ENCODE data around the gene COL4A2.

The COL4A2 gene

DNA sequence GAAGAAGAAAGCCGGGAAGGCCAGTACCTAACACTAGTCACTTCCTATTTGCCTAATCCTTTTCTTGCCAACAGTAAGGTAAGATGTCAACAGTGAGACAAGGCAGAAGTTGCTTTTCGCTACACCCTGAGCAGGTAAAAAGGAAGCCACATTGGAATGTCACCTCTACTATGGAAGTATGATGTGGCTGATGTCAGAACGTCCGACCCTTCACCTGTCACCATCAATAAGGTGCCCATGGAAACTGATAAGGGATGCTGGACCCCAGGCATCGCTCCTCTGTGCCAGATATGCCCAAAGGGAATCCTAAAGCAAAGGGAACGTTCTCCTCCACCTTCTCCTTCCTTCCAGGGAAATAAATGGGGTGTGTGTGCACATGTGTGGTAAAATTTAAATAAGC lies 34.4 kb upstream of the COL4A2 start:
- DNase-seq, result no peak

DNA sequence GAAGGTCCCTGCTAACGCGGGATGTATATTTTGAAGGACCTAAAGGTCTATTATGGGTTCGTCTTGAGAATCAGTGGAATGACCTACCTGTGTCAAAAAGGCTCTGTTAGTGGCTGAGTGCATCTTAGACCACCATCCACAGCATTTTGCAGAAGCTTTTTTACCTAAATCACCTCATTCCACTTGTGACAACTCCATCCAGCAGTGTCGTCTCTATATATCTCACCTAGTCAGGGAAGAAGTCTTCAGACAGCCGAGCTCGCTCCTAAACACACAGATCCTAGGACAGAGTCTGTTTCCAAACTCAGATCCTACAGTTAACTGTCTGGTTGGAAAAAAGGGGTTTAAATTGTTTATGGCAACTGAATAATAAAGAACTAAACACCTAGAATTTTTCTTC lies 33.8 kb upstream of the COL4A2 start:
- DNase-seq, result no peak

DNA sequence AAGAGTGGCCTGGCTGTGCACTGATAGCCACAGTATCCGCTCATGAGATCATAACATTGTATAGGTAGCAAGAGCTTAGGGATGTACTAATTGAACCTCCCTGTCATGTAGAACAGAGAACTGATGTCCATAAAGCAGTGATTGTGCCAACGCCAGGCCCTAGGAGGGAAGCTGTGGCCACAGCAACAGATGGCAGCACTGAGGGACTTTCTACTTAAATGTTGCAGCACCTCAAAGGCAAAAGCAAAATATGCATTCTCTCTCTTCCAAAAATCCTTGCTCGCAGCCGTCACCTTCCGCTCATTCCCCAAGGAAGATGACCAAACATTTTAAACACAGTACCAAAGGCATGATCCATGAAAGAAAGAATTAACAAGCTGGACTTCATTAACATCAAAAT lies 32.4 kb upstream of the COL4A2 start:
- DNase-seq, result no peak

DNA sequence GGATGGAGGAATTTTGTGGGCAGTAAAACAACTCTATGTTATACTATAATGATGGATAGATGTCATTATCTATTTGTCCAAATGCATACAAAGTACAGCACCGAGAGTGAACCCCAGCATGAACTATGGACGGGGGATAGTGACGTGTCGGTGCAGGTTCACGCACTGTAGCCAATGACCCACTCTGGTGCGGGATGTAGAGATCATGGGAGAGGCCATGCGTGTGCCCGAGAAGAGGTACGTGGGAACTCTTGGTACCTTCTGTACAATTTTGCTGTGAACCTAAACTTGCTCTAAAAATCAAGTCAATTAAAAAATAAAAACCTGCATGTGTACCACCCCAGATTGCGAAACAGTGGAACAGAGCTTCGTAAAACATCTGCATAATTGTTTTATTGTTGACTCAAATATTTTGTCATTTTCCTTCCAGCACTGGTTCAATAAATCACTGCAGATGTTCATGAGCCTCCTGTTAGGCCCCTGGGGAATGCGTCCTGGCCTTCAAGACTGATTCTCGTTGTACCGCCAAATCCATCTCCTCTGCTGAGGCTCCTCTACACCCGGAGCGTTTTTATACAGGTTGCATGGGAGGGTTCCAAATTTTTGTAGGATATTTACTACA lies 31.0 kb upstream of the COL4A2 start:
- DNase-seq, result no peak

DNA sequence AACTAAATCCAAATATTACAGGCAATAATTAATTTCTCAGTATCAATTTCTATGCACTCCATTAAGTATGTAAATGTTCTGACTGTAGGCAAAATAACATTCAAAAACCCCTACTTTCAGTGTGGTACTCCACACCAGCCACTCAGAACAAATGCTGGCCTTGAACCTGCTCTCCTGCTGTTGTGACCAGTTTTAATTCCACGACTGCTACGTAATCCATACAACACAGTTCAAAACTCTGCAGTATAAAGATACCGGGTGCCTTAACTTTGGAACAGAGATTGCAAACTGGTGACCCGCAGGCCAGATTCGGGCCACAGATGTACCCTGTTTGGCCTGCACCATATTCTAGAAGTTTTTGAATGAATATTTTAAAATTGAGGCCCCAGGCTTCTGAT lies 30.5 kb upstream of the COL4A2 start:
- DNase-seq, result no peak

DNA sequence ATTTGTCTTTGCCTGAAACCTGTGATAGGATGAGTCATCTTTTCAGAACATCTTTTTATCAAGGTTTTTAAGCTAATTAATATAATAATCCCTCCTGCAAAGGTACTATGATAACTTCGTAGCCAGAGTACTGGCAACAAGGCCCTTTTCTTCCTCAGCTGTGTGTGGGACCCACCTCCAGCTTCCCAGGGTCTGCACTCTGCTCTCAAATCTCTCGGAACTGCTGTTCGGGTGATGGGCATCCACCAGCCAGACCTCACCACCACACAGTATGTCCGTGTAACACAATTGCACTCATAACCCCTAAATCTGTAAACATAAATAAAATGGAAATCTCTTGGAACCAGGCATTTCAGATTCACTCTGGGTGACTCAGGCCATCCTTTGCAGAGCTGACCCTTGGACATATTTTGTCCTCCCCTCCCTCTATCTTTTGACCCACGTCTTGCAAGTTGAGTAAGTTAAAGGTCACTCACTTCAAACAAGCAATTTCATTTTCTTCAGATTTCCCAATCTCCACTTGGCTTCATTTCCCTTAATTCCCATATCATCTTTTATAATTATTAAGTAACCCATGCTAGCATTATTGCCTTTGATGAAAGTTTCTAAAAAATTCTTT lies 29.6 kb upstream of the COL4A2 start:
- no peak for DNase-seq

DNA sequence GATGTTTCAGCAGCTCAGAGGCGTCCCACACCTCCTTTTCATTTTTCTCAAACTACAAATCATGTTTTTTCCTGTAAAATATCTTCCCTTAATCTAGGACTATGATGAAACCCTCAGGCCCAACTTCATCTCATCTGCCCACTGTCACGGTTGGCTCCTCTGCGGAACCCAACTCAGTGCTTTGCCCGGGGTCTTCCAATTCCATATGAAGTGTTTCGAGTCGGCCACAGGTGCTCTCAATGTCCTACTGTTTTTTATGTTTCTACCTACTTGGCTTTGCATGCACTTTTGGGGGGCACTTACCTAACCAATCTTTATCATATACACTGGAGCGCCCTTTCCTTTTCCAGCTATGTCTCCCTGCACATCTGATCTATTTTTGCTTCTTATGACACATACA lies 28.2 kb upstream of the COL4A2 start:
- no peak for DNase-seq

DNA sequence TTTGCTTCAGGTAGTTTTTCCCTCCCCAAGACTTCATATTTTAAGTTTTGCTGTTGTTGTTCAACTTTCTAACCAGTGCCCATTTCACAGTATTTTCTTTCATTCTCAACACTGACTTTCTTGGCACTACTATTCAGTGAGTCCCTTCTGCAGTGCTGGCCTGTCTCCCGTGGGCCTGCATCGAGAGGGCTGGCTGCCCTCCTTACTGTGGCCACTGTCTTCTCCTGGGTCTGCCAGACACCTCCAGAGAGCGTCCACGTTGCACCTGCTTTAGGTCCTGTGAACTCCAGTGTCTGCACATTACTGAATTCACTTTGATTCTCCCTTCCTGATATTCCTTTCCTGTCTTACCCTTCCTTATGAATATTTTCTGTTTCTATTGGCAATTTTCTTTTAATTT lies 27.4 kb upstream of the COL4A2 start:
- no peak for DNase-seq

DNA sequence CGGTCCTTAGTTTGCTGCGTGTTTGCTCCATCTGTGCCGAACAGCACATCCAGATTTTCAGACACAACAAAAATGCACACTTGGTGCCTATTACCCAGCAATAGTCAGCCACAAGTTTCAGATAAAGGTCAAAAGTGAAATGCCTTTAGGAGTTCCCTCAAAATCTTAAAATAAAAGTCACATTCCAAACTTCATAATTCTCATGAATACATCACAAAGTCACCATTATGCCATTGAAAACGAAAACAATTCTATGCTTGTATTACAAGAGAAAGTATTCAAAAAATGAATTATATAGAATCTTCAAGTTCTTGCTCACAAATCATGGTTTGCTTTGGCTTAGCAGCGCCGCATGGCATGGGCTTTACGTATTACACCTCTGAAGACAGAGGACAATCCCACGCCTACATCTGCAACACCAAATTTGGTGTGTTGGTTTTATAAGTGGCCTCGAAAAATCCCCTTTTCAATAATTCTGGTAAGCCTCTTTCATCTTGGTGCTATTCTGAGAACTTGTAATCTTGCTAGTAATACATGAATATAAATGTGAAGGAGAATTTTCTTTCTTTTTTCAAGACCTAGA lies 26.8 kb upstream of the COL4A2 start:
- DNase-seq, result no peak

DNA sequence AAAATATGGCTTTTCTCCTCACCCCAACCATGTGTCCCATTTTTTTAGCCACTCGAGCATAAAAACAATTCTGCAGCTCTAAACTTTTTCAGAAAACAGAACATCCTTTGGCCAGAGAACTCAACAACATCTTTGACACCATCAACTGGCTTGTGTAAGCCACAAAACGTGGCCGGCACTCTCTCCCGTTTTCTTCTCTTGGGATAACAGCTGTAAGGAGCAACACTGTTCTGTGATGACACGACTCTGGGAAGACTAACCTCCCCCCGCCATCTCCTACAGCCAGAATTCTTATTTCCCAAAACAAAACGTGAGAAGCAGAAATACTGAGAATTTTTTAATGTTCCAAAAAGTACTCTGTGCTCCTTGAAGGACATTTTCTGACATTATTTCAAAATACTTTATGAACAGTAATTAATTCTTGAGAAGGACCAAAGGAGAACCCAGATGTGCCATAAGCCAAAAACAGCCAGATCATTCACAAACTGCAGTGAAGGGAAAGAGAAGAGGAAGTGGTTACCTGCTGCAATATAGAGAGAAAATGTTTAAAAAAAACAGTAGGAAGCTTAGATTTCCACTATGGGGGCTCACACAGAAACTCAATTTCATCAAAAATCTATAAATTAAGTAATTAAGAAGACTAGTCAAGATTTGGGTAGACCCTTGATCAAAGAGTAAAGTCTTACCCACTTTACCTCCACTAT lies 25.9 kb upstream of the COL4A2 start:
- no peak for DNase-seq

DNA sequence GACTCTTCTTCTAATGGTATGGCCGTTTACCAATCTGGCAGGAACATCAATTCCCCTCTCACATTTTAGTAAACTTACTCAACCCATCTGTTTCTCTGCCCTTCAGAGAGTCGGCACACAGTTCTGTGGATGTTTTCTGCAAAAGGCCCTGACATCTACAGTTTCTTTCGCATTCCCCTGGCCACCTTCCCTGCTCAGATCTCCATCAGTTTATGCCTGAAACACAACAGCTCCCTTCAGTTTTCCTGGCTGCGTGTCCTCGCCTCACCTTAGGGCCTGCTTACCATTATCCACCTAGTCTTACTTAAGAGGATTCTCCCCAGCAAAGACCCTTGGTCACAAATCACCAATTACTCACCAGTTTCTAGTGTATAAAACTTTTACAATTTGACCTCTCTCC lies 25.3 kb upstream of the COL4A2 start:
- no peak for DNase-seq

DNA sequence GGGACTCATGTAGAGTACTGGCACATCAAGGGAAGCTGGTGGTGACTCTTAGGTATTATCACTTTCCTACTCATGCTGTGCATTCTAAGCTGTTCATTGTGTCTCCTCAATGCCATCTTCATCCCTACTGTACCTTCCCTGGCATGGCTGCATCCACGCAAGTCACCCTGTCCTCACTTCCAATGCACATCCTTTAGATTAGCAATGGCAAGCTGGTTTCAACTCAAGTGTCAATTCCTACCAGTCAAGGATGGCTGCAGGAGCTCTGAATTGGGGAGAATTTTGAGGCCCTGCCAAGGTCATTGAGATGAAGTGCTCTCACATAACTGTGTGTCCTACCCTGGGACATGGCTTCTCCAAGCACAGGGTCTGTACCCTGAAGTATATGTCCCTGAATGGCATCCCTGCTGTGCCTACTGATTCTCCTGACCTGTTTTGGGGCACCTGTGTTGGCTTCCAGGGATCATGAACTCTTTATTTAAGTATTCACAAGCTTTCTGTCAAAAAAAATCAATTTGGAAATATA lies 24.7 kb upstream of the COL4A2 start:
- DNase-seq, result no peak

DNA sequence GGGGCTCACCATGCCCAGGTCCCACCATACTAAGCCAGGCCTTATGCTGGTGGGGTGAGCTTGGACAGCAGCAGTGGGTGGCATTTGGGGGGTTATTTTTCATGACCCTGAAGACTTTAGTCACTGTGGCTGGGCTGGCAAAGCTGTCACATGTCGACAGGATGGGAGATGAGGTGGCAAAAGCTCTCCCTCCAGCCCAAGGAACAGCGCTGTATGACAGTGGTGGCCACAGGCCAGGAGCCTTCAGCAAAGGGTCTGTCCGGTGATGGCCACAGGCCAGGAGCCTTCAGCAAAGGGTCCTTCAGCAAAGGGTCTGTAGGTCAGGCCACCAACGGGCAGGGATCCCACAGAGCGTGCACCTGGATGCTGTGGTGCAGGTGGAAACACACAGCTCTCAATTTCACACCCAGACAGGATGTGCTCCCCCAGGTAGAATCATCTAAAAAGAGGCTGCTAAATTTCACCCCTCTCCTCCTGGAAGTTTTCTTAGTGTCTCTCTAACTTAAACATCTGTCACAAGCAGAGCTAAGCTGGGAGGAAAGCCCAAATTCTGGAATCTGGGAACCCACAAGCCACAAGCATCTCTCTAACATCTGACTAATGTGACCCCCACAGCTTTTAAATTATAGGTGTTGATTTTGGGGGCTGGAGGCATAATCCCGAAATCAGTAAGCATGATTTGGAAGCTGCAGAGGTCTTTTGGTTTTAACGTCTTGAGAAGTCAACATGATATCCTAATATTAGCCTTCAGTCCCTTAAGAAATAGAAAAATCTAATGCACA lies 23.2 kb upstream of the COL4A2 start:
- no peak for DNase-seq

DNA sequence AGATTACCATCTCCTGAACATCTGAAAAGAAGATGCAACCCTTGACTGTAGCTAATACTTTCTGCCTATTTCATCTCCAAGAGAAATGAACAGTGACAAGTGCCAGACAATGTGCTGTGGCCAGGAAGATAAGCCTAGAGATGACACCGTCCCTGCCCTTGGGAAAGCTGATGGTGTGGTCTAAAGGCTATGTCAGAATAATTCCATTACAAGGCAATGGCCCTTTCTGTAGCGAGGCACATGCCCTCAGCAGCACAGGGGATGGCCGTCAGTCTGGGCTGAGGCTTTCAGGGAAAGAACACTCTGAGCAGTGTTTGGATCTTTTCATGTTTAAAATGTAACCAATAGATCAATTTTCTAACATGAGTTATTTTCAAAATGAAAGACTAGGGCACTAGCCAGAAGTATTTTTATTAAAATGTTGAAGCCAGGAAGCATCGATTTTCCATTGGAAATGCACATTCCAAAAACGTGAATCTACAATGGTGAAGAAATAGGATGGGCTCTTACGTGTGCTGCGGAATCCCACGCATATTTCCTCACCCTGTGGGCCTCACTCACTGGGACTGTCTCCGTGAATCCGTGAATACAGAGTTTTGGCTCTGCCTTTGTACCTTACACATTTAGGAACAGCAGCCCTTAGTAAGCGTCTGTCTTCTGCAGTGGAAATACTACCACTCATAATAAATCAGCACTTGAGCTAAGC lies 22.2 kb upstream of the COL4A2 start:
- DNase-seq, result no peak

DNA sequence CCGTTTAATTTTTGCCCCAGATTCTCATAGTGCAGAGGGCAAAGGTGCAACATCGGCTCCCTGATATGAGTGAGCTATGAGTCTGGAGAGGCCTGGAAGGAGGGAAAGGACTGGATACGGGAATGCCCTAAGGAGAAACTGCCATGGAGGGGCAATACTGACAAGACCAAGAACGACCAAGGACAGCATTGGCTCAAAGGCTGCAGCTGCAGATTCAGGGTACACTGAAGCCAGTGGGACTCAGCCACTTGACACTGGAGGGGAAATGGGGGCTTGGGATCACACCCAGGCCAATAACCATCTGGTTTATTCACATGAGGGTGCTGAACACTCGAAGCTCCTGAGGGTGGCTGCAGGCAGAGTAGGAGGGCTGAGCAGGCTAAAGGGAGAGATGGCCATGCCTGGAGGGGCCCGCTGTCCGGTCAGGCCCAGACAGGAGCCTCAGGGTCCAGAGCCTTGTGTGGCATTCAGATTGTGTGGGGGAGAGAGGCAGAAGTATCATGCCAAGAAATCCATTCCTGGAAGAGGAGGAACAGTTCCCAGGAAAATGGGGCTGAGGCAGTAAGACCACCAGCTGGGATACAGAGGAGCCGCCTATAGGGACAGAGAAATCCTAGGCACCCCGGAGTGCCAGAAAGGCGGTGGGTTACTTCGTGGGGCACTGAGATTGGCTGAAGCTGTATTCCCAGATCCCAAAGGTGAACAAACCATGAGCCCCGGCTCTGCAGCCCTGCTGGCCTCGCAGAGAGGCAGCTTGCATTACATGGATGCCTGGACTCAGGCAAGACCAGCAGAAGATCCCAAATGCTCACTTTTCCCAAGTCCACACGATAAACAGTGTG lies 20.9 kb upstream of the COL4A2 start:
- no peak for DNase-seq

DNA sequence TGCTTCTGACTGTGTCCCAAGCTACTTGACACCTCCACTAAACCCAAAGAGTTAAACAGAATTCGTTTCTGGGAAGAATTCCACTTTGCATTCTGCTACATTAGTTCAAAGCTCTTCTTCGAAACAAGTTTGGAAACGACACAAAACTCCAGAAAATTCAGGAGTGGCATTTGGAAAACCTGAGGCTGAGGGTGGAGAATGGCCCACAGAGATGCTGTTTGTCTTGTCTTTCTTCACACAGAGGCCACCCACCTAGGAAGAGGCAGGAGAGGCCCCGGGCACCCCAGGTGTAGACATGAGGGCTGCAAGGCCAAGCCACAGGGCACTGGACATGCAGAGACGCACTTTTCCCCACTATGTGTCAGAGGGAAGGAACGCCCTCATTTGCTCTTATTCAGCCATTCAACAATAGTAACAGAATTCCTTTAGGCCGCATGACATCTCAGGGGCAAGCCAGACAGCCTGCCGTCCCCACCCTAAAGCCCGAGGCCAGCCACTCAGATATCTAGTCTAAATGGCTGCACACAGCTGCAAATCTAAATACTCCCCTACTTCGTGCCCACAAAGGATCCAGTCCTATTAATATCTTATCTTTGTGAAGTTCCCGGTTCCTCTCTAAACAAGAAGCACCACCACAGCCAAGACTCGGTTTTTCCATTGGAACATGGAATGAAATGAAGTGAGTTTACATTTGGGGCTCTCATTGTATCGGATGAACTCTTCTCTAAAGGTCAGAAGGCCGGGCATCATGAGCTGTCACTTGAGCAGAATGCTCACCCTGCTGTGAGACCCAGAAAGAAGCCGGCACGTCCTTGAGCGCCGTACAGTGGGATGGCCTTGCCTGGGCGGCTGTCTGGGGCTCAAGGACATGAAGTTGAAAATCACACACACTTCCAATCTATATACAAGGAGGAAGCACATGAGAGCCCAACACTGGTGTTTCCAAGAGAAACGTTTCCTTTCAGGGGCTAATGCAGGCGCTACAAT lies 20.0 kb upstream of the COL4A2 start:
- DNase-seq, result no peak

DNA sequence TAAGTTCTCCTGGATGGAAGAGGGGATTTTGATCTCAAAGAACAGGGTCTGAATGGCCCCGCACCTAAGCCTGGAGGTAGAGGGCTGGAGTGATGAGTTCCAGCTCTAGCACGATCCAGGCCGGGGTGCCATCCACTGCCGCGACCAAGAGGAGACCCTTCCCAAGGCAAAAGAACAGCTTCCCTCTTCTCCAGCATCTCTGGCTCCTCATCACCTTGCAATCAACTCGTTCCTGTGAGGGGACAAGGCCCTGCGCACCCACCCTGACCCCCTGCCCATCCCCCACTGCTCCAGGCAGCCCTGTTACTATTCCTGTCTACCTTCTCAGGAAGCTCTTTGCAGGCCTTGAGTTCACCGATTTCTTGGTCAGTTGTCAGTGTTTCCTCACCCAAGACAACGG lies 17.9 kb upstream of the COL4A2 start:
- no peak for DNase-seq

DNA sequence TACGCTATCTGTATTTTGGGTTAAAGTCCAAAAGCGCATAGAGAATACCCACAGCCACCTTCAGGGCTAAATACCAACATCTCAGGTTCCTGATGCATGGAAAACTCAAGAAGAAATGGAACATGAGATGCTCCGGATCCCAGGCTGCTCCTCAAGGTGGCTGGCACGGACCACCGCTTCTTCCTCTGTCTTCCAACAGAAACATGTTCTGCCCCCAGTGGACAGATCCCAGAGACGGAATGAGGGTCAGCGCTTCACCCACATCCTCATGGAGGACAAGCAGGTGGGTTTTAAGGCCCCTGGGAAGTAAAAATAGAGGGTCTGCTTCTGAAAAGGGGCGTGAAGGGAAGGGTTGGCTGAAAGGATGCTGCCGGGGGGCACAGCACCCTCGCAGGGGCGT lies 17.4 kb upstream of the COL4A2 start:
- no peak for DNase-seq

DNA sequence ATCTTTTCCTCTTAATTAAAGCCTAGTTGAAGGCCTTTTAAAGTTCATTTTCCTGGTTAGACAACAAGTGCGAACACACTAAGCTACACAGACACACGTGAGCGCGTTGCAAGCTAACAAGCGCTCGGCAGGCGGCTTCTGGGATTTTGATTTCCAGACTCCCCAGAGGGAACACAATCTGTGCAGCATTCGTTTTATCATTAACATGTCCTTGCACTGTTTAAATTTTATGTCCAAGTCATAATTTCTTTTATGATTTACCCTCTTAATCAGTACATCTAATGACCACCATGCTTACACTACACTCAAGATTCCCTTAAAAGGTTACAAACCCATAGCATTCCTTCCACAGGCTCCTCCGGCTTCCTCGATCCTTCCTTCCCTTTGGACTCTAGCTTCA lies 16.9 kb upstream of the COL4A2 start:
- DNase-seq, result no peak

DNA sequence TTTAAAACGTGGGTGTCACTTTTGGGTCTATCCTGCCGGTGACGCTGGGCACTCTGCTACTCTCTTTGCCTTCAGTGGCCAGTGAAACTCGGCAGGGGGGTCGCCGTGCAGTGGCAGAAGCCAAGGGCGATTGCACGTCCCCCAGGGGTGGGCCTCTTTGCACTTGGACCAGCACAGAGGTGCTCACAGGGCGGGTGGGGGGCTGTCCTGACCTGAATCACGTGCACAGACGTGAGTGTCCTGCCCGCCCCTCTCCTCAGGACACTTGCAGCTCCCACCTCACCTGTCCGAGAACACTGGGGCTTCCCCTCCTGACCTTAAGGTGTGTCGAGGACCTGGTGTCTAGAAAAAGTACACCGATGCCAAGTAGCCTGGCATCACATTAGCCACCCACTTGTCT lies 16.3 kb upstream of the COL4A2 start:
- no peak for DNase-seq

All from activated CD4-positive, CD25-positive, alpha-beta regulatory T cell treated with anti-CD3 and anti-CD28 coated beads, Interleukin-2, amount 50 U/mL, for 72 hours (primary cell).